Measurements from ENCODE around the gene QARS1.

Gene QARS1

DNA sequence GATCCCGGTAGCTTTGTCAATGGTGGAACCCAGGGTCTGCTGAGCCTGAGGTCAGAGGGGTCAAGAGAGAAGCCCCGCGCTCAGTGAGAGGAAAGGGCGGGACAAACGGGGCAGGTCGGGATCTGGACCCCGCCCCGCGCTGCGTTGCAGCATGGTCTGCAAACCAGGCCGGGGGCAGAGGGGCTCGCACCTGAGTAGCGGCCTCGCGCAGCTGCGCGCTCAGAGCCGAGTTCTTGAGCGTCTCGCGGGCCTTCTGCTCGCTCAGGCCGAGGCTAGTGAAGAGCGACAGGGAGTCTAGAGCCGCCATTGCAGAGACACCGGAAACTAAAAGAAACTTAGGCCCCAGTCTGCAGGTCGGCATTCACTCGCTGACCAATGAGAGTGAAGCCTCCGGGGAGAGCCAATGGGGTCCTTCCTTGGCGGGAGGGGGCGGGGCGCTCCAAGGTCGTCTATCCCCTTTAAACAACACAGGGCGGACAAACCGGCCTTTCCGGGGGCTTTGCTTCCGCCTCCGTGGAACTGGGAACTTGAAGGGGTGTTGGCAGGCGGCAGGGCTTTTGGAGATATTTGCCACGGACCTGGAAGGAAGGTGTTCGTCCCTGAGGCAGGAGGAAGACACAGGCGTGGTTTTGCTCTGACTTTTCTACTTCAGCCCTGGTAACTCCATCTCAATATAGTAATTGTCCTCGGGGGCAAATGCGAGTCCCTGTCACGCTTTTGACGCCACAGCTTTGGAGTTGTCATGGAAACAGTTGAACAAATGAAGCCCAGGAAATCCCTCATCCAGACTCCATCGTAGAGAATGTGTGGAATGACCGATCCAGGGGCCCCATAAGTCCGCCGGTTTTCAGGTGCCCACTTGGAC lies at the start of gene QARS1:
Gene QARS1, minus strand, starts transcription at position 331 of the 865 bp plus-strand sequence. Its CDS starts 24 bp downstream, at position 307.
- DNase-seq (ENCODE audit: low read depth): peak; percentile 72

DNA sequence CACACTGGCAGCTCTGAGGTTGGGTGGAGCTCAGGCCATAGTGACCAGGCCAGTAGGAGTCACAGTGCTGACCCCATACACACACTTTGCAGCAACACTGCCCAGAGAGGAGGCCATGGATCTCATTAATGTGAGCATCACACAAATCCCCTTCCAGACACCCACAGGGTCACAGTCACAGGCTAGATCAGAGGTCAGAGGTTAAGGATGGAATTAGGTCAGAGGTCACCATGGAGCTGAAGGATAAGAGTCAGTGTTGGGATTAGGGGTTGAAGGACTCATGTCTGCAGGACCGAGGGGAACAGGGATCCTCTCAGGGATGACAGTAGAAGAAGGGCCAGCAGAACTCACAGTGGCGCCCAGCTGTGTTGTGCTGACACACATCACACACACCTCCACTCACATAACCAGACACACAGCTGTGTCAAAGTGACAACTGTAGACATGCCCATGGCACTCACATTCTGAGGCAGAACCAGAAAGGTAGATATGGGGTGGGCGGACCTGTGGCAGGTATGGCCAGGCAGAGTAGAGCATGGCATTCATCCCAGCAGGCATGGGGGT lies 48.9 kb upstream of the QARS1 start:
- no peak for DNase-seq (ENCODE audit: low read depth)

DNA sequence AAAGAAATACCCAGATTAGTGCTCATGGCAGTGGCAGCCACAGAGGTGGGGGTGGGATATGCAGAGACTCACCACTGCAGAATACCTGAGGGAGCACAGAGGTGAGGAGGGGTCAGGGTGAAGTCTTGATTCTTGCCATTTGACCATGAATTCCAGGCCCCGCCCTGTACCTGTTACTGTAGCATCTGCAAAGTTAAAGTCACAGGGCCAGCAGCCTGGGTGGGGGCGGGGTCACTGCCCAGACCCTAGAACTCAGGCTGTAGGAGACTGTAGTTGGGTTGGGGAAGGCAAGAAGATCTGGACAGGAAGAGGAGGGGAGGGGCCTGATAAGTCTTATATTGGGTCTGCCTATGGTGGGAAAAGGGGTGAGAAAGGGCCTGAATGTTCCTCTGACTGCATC lies 47.1 kb upstream of the QARS1 start:
- no peak for DNase-seq (ENCODE audit: low read depth)

DNA sequence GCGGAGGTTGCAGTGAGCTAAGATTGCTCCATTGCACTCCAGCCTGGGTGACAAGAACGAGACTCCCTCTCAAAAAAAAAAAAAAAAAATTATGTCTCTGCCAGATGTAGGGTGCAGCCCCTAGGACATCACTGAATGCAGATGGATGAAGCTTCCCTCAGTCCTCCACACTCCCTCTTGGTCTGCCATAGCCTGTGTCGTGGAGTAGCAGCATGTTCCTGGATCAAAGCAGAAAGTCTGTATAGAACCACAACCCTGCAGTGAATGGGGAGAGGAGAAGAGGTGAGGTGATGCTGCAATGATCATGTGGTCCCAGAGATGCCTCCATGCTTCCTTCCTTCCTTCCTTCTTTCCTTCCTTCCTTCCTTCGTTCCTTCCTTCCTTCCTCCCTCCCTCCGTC lies 43.6 kb upstream of the QARS1 start:
- no peak for DNase-seq (ENCODE audit: low read depth)

DNA sequence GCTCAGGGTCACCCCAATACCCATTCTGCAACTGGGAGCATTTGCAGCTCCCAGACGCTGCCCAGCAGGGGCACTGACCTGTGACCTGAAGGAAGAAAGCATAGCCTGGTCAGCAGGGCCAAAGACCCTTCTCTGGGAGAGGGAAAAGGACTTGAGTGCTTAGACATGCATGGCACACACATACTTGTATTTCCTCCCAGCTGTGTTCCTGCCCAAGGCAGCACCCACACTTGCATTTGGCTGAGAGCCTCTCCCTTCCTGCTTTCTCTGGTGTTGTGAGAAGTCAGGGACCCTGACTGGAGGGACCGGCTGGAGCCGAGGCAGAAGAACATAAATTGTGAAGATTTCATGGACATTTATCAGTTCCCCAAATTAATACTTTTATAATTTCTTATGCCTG lies 35.5 kb upstream of the QARS1 start:
- DNase-seq (ENCODE audit: low read depth): no peak

DNA sequence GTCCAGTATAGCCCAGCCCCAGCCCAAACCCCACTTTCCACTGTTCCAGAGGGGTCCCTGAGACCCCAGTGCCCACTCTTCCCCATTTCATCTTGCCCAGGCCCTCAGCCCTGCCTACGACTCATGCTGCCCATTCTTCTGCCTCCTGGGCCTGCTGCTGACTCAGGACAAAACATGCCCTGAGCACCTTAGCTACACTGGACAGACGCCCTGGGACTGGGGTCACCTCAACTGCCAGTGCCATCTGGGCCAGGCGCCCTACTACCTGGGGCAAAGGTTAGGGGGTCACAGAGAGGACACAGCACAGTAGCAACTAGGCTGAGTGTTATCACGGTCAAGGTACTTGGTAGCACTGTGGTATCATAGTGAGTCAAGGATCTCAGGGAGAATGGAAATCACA lies 30.9 kb upstream of the QARS1 start:
- DNase-seq (ENCODE audit: low read depth): no peak

DNA sequence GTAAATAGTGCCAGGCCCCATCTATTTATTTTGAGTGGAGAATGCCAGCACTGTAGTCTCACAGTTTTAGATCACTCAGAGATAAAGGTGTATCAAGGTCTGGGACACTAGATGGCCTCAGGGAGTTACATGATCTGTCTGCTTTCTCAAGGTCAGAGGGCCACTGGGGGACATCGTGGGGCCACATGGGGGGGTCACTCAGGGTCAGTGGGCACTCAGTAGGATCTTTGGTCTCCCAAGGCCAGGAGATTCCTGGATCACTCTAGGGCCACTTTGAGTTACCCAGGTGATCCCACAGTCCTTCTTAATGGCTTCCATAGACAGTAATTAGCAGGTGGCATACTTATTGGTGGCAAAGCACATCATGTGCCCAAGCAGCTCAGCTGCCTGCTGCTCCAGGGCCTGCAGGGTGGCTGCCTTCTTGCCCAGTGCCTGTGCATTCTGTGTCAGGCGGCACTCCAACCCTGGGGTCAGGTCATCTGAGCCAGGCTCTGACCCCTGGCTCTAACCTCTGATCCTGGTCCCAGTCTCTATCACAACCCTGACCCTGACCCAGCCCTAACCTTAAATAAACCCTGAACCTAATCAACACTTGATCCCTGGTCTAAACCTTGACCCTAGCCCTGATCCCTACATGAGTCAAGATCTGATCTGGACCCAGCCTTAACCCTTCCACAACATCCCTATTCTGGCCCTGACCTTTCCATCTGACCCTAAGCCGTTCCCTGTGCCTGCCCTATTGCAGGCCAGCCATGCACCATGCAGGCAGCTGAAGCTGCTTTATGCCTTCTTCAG lies 30.1 kb upstream of the QARS1 start:
- DNase-seq (ENCODE audit: low read depth): no peak

DNA sequence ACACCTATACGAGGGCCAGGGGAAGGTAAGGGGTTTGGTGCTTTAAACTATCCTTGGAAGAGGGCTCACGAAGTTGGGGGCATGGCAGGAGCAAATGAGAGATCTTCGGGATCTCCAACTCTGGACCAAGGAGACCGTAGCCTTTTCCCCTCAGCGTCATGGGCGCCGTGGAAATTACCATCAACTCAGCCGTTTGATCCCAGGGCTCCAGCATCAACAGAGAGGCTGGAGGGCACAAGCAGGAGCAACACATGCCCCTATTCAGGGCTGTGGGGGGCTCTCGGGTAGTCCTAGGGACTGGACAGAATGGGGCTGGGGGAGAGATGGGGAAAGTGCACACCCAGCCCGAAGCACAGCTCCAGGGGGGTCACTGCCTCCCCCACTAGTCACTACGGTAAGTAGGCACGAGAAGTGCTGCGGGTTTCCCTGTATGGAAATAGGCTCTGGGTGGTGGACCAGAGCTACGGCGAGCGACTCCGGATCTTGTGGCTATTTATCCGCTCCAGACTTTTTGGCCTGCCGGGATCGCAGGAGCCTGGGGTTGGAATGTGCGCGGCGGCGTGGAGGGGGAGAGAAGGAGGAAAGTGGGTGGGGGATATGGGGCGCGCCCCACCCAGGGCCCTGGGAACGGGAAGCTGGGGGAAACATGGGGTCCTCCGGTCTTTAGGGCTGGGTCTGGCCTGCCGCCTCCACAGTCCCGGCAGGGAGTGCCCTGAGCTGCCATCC lies 28.8 kb upstream of the QARS1 start:
- no peak for DNase-seq (ENCODE audit: low read depth)

DNA sequence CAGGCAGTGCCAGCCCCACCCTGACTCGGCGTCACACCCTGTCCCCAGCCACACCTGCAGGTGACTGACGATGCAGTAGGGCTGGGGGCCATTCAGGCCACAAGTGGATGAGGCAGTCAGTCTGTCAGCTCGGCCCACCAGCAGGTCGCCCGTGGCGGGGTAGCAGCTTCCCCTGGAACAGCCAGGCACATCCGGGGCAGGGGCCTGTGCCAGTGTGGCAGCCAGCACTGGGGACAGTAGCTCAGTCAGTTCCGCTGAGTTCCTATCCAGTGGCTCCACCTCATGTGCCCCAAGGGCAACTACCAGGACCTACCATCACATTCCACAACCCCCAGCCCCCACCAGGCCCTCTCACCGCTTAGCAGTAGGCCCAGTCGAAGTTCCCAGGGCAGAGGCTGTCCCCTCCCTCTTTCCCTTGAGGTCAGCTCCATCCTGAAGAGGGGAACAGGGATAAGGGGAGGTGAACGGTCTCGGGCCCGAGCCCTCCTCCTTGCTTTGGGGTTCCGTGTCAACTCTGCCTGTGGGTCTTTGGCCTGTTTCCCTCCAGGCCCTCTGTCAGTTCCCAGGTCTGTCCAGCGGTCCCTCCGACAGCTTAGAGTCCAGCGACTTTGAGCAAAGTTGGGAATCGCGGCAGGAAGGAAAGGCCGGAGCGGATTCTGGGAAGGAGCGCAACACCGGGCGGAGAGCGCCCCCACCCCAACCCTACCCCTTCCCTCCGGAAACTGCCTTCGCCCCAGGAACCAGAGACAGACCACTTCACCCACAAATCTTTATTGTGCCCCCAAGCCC lies 28.1 kb upstream of the QARS1 start, which contains the start of gene LAMB2:
Gene LAMB2, minus strand, starts transcription at position 614 of the 789 bp plus-strand sequence. Its CDS starts 183 bp downstream, at position 431.
- DNase-seq (ENCODE audit: low read depth): no peak

DNA sequence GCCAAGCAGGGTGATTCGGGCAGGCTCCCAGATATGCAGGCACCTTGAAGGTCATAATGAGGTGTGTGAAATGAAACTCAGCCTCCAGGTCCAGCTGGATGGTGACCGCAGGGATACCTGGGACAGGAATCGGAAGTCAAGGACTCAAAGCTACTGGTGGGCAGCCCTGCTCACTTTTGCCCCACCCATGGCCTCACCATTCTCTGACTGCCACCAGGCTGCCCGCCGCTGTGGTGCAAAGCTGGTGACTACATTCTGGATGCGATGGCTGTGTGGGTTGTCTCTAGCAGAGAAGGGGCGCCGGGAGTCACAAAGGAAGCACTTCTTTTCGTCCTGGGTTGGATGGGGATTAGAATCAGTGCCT lies 27.5 kb upstream of the QARS1 start:
- no peak for DNase-seq (ENCODE audit: low read depth)

DNA sequence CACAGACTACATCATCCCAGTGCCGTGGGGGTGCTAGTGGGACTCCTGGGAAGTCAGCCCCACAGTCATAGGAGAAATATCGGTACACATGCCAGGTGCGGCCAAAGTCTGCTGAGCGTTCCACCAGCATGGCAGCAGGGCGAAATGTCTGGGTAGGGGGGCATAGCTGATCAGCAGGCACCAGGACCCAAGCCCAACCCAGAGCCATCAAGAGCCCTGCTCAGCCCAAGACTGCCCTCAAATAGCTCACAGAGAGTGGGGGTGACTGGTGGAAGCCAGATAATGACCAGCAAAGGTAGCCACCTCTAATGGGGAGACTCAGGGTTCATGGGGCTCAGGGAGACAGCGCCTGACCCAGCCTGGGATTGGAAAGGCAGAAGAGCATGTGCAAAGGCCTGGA lies 27.0 kb upstream of the QARS1 start:
- no peak for DNase-seq (ENCODE audit: low read depth)

DNA sequence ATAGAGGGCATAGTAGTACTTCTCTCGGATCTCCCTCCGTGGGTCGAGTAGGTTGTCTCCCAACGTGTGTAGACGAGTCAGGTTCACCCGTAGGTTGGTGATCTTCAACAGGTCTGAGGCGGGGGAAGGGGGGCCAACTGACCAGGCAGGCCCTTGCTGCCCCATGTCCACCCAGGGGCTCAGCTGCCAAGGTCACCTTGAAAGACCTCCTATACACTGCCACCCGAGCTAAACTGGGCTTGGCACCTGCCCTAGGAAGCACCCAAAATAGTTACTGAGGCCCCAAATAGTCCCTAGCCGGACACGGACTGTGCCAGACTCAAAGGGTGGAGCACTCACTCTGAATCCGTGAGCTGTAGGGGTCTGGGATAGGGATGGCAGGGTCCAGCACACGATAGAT lies 26.5 kb upstream of the QARS1 start:
- no peak for DNase-seq (ENCODE audit: low read depth)

DNA sequence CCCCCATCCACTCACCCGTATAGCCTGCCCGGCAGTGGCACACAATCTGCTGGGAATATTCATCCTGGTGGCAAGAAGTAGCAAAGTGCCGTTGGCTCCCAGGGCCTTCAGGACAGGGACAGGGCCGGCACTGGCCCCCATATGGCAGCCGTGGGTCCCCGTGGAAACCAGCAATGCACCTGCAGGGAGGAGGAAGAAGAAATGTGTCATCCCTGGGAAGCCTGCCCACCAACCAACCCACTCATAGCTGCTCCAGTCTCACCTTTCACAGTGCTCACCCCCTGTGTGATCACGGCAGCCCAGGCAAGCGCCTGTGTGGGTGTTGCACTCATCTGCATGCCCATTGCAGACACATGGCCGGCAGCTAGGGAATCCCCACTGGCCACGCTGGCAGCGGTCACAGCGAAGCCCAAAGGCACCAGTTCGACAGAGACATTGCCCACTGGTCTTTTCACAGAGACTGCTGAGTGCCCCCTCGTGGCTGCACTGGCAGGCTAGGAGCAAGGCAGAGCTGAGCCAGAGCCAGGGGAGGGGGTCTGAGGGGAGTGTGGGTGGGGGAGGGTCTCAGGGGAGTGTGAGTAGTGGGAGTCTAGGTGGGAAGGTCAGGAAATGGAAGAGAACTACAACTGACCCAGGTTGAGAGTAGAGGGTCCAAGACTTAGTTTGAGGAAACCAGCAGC lies 20.6 kb upstream of the QARS1 start:
- no peak for DNase-seq (ENCODE audit: low read depth)

DNA sequence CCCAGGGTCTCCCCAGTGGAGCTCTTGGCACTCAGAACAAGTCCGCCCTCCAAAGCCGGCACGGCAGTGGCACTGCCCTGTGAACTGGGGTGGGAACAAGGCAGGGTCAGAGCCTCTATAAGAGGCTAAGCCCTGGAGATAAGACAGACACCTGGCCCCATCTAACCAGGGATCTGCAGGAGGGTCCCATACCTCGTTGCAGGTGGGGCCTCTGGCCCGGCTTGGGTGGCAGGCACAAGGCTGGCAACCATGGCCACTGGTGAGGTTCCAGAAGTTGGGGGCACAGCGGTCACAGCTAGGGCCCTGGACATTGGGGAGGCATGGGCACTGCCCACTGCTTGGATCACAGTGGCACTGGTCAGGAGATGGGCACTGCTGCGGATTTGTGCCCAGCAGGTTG lies 19.6 kb upstream of the QARS1 start:
- no peak for DNase-seq (ENCODE audit: low read depth)

DNA sequence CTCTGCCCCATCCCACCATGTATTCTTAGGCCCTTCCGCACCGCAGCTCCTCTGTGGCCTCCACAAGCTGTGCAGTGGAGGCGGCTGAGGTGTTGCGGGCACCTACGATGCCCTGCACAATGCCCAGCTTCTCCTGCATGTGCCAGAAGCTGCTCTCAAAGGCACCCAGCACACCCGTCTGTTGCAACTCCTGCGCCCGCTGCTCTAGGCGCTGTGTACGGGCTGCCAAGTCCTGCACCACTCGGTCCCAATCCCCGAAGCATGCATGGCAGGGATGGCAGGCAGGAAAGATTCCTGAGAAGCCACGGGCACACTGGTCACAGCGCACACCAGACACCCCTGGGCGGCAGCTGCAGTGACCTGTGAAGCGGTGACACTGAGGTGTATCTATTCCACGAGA lies 19.1 kb upstream of the QARS1 start:
- DNase-seq (ENCODE audit: low read depth): no peak

DNA sequence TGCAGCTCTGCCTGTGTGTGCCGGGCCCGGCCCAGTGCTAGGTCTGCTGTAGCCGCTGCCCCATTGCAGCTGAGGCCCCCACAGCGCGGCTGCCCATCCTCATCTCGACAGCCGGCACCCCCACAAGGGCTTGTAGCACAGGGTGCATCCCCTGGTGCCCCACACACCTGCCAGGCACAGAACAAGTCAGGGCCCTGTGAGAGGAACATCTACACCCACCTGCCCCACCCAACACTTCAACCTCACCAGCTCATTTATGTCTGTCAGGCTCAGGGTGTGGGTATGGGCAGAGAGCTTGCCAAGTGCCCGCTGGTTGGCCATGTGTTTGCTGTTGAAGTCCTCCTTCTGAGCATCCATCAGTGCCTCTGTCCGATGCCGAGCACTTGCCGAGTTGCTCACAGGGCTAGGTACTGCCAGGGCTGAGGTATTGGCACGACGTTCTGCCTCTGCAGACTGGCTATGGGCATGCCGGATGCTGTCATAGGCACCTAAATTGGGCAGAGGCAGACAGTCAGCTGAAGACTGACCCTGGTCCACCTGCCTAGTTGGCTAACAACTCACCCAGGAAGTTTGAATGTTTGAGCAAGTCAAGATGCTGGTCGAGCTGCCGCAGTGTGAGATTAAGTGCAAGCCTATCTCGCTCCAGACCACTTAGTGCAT lies 18.5 kb upstream of the QARS1 start:
- no peak for DNase-seq (ENCODE audit: low read depth)

DNA sequence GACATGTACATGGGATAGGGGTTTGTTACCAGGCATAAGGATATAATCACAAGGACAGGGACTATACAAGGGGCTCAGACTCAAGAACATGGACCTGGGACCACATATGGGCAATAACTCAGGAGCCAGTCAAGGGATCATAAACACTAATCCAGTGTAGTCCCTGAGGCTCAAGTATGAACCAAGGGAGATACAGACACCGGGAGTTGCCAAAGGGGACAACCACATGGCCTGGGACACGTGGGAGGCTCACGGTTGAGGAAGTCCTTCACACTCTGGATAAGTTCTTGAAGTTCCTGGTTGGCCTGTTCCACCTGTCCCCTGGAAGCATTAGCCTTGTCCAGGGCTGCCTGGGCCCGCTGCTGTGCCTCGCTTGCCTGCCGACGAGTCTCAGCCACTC lies 17.9 kb upstream of the QARS1 start:
- DNase-seq (ENCODE audit: low read depth): no peak

DNA sequence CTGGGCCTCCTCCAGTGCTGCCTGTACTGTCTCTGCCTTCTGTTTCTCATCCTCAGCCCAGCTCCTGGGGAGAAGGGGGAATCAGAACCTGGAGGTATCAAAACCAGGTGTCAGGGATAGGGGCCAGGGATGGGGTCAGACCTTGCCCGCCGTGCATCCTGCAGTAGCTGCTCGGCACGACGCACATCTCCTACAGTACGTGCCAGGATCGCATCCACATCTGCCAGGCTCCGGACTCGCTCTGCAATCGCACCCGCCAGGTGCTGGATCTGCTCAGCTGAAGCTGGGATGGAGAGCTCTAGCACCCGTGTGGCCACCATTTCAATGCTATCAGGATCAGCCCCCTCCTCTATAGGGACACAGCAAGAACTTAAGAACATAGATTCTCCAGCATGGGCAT lies 17.5 kb upstream of the QARS1 start:
- DNase-seq (ENCODE audit: low read depth): no peak

DNA sequence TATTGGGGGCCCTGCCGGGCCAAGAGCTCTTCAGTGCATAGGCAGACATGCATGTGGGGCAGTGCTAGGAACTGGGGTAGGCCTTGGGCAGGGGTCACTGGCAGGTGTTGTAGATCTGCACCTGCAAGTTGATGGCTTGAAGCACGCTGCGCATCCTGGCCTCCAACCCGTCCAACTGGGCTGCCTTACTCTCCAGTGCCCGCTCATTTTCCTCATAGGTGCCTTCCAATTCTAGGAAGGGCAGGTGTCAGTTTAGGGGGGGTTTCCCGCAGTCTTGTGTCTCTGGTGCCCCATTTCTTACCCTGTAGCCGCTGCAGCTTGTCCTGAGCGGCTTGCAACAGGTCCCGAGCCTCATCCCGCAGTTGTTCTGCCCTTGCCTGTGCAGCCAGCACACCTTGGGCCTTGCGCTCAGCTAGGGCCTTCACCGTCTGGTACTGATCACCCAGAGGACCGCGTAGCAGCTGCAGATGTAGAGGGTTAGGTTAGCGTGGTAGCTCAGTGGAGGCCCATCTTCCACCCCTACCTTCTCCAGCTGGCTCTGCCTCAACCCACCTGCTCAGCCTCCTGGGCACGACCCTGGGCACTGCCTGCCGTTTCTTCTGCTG lies 16.7 kb upstream of the QARS1 start:
- DNase-seq (ENCODE audit: low read depth): no peak

All from stimulated activated CD8-positive, alpha-beta memory T cell treated with anti-CD3 and anti-CD28 coated beads, Interleukin-15, amount 100 ng/mL, for 24 hours (primary cell).